Muscle of back (tissue), 11 donors: ENCODE results near the gene ZKSCAN1. TPM values are rescaled to one million over a fixed set of nuclear protein-coding genes. Genes with fewer than 3 reads are reported as not detected.
A peak's percentile ranks its signal among the peaks of the same experiment; 100 is the strongest.

Experiments
- DNase-seq, 3 donors: peaks; one replicate each; pipeline versions ENCODE4 v3.0.0 to v3.0.0-alpha.2; 2013
- polyA plus RNA-seq, 10 donors: library from polyadenylated mRNA; unstranded; fragments of 120-200 nt; gene quantifications; one replicate each; pipeline ENCODE4 v1.2.1, GENCODE V29; 2013; ENCODE audit not compliant: insufficient read length in 10 of 10

The ZKSCAN1 gene
- polyA plus RNA-seq, 10 donors: 18.3 to 34.5 (median 31.2) TPM

- no peak for DNase-seq
Observed at GRCh38 chr7:100077205-100077604, 61.8 kb downstream of the ZKSCAN1 start.

GRCh38 chr7:100079024-100079560, 63.7 kb downstream of the ZKSCAN1 start:
- DNase-seq: no peak

GRCh38 chr7:100080907-100081534, 65.6 kb downstream of the ZKSCAN1 start:
- DNase-seq: no peak

- DNase-seq: peak; percentile 99 to 100 (median 99)
Observed at GRCh38 chr7:100081535-100082102, 66.2 kb downstream of the ZKSCAN1 start, which contains the start of gene ZNF3. ZNF3 (minus strand) TSS chr7:100081723; CDS start chr7:100077357, 4,366 bp downstream.

- no peak for DNase-seq
Observed at GRCh38 chr7:100082978-100083377, 67.6 kb downstream of the ZKSCAN1 start.

- DNase-seq: no peak
Observed at GRCh38 chr7:100085515-100085914, 70.1 kb downstream of the ZKSCAN1 start.

- peak in 1 of 3 donors; percentile 94 for DNase-seq
Observed at GRCh38 chr7:100087055-100087750, 71.8 kb downstream of the ZKSCAN1 start.

GRCh38 chr7:100088095-100088620, 72.8 kb downstream of the ZKSCAN1 start:
- DNase-seq: no peak

- peak; percentile 78 to 94 (median 85) for DNase-seq
Observed at GRCh38 chr7:100088621-100089457, 73.4 kb downstream of the ZKSCAN1 start, which contains the start of gene COPS6. COPS6 (plus strand) TSS chr7:100088969; CDS start chr7:100088991, 22 bp downstream.

GRCh38 chr7:100089458-100090196, 74.2 kb downstream of the ZKSCAN1 start:
- DNase-seq: no peak

- no peak for DNase-seq
Observed at GRCh38 chr7:100090527-100091410, 75.4 kb downstream of the ZKSCAN1 start.

Other genes starting within 250 kb of the ZKSCAN1 start
- gene CYP3A4, start 231.4 kb upstream of the ZKSCAN1 start, polyA plus RNA-seq: under 1 TPM in 5 of 10 donors, not detected in 5; 0.09 to 0.45 (median 0.12) TPM
- gene CYP3A43, start 187.6 kb upstream of the ZKSCAN1 start, polyA plus RNA-seq: under 1 TPM in 2 of 10 donors, not detected in 8; 0.21 TPM
- under 1 TPM in 1 of 10 donors, not detected in 9; 0.14 TPM for gene OR2AE1, start 138.6 kb upstream of the ZKSCAN1 start, polyA plus RNA-seq
- gene TRIM4, start 96.1 kb upstream of the ZKSCAN1 start, polyA plus RNA-seq: 10 to 100 TPM; 14.6 to 19.5 (median 16.6) TPM
- gene GJC3, start 86.0 kb upstream of the ZKSCAN1 start, polyA plus RNA-seq: under 1 TPM; 0.18 to 0.63 (median 0.41) TPM
- 1 to 10 TPM in 4 of 10 donors, under 1 TPM in 6; 0.56 to 1.3 (median 0.82) TPM for gene AZGP1, start 39.6 kb upstream of the ZKSCAN1 start, polyA plus RNA-seq
- 10 to 100 TPM; 10.3 to 16.7 (median 13.9) TPM for gene ZSCAN21, start 34.2 kb downstream of the ZKSCAN1 start, polyA plus RNA-seq
- gene ZNF3, start 66.1 kb downstream of the ZKSCAN1 start, polyA plus RNA-seq: 10 to 100 TPM; 21.1 to 31.0 (median 26.7) TPM
- 100 to 1,000 TPM in 2 of 10 donors, 10 to 100 TPM in 8; 83.6 to 105 (median 86.3) TPM for gene COPS6, start 73.4 kb downstream of the ZKSCAN1 start, polyA plus RNA-seq
- 10 to 100 TPM; 57.2 to 96.4 (median 66.4) TPM for gene MCM7, start 85.8 kb downstream of the ZKSCAN1 start, polyA plus RNA-seq
- gene AP4M1, start 86.0 kb downstream of the ZKSCAN1 start, polyA plus RNA-seq: 10 to 100 TPM; 16.1 to 25.5 (median 19.3) TPM
- 10 to 100 TPM; 30.8 to 40.0 (median 34.1) TPM for gene TAF6, start 103.8 kb downstream of the ZKSCAN1 start, polyA plus RNA-seq
- gene CNPY4, start 104.0 kb downstream of the ZKSCAN1 start, polyA plus RNA-seq: 10 to 100 TPM; 28.1 to 53.4 (median 38.3) TPM
- 1 to 10 TPM in 4 of 10 donors, under 1 TPM in 6; 0.44 to 1.5 (median 0.95) TPM for gene MBLAC1, start 111.4 kb downstream of the ZKSCAN1 start, polyA plus RNA-seq
- 10 to 100 TPM; 48.3 to 81.1 (median 61.8) TPM for gene LAMTOR4, start 133.3 kb downstream of the ZKSCAN1 start, polyA plus RNA-seq
- 10 to 100 TPM in 7 of 10 donors, 1 to 10 TPM in 3; 9.6 to 12.9 (median 10.7) TPM for gene TRAPPC14, start 143.1 kb downstream of the ZKSCAN1 start, polyA plus RNA-seq
- 10 to 100 TPM in 8 of 10 donors, 1 to 10 TPM in 2; 8.6 to 14.4 (median 11.0) TPM for gene GAL3ST4, start 153.0 kb downstream of the ZKSCAN1 start, polyA plus RNA-seq
- gene GPC2, start 161.8 kb downstream of the ZKSCAN1 start, polyA plus RNA-seq: 1 to 10 TPM; 4.0 to 8.6 (median 5.9) TPM
- 10 to 100 TPM in 7 of 10 donors, 1 to 10 TPM in 3; 8.4 to 25.7 (median 12.6) TPM for gene STAG3, start 162.3 kb downstream of the ZKSCAN1 start, polyA plus RNA-seq
- gene PVRIG, start 204.4 kb downstream of the ZKSCAN1 start, polyA plus RNA-seq: 10 to 100 TPM in 1 of 10 donors, 1 to 10 TPM in 9; 2.6 to 11.6 (median 4.7) TPM